ENCODE data around the gene ARID1B.

Gene ARID1B

GRCh38 chr6:156928972-156929371 lies 151.8 kb downstream of the ARID1B start:
- TF ChIP-seq ZNF449 (tag by site-specific recombination; IDR thresholded peaks at IDR 0.05) (no peak), BCL6B (tag by site-specific recombination; IDR thresholded peaks at IDR 0.05) (no peak), ZBTB1 (tag by site-specific recombination; IDR thresholded peaks at IDR 0.05) (no peak), ZSCAN18 (tag by site-specific recombination; IDR thresholded peaks at IDR 0.05) (no peak), ZNF843 (tag by site-specific recombination; IDR thresholded peaks at IDR 0.05) (no peak), ZNF169 (tag by site-specific recombination; IDR thresholded peaks at IDR 0.05) (no peak), ZBTB10 (tag by site-specific recombination; IDR thresholded peaks at IDR 0.05) (no peak), ATF2 (tag by site-specific recombination; IDR thresholded peaks at IDR 0.05; ENCODE audit: low read depth) (no peak), ZNF138 (tag by site-specific recombination; IDR thresholded peaks at IDR 0.05; ENCODE audit: borderline replicate concordance) (no peak), PRDM6 (tag by site-specific recombination; IDR thresholded peaks at IDR 0.05) (no peak), ZNF600 (tag by site-specific recombination; IDR thresholded peaks at IDR 0.05) (no peak), SALL2 (tag by site-specific recombination; IDR thresholded peaks at IDR 0.05; ENCODE audit: borderline replicate concordance) (no peak), ZNF211 (tag by site-specific recombination; IDR thresholded peaks at IDR 0.05; ENCODE audit: low read depth) (no peak), ZNF785 (tag by site-specific recombination; IDR thresholded peaks at IDR 0.05) (no peak), ZNF768 (tag by site-specific recombination; IDR thresholded peaks at IDR 0.05) (no peak), ZNF626 (tag by site-specific recombination; IDR thresholded peaks at IDR 0.05) (no peak), ZNF701 (tag by site-specific recombination; IDR thresholded peaks at IDR 0.05) (no peak), ZNF692 (tag by site-specific recombination; IDR thresholded peaks at IDR 0.05) (no peak)
- ChIA-PET POLR2A (no interaction called here), CTCF (no interaction called here)
- Histone ChIP-seq H3K9me3 (ENCODE audit: control insufficient read depth, insufficient read depth, low read depth, low read length) (no peaks in the 10 kb centered on the region), H3K36me3 (ENCODE audit: control insufficient read depth in 2 of 2, insufficient read depth in 1 of 2, low read length in 2 of 2) (no peaks in the 10 kb centered on the region), H3K27ac (ENCODE audit: extremely low read depth, low read depth, low read length) (no peak overlapping the region), H3K4me3 (ENCODE audit: low read depth, low read length) (no peak overlapping the region), H3K4me1 (ENCODE audit: control insufficient read depth, insufficient read depth, low read length) (peaks cover 27% of the 10 kb centered on the region)

Data from HEK293 (cell line).